GM19328 (cell line): Measurements from ENCODE around the gene AMOTL1.

Source experiments
- ATAC-seq: cut with Tn5 transposase; IDR thresholded peaks from one replicate; pipeline ENCODE4 v1.9.1; 2021; ENCODE audit warnings: mild to moderate bottlenecking, moderate library complexity; ENCODE audit not compliant: unreplicated experiment

AMOTL1 gene

DNA sequence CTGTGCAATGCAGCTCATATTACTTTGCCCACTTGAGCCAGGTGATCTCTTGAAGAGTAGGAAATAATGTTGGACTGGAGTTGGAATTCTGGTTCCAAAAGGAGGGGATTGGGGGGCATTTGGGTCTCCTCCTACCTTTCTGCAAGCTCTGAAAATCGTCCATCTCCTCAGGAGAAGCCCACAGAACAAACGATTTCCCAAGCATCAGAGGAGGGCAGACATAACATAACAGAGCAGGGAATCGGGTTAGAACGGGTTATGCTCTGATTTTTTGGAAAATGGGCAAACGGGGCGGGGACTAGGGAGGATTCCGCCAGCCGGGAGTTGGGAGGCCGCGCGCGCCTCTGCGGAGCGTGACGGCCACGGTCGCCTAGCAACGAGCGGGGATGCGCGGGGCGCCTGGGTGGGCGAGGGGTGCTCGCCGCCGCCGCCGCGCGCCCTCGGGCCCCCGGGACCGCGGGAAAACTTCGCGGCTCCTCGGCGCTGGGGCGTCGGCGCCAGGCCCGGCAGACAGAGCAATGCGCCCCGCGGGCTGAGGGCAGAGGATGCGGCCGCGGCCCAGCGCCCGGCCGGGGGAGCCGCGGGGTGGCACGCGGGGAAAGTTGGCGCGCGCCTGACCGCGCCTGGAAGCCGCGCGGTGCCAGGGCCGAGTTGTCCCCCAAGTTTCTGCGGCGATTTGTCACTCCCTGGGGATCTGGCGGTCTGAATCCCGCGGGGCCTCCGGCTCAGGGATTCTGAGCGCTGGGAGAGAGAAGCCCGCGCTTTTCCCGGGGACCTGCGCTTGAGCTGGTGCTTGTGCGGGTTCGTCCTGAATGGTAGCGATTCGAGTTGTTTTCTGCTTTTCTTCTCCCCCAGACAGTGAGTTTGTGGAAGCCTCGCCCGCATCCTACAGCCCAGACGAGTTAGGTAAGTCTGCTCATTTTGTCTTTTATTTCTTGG, 27.8 kb upstream of the AMOTL1 start:
- ATAC-seq: no peak

DNA sequence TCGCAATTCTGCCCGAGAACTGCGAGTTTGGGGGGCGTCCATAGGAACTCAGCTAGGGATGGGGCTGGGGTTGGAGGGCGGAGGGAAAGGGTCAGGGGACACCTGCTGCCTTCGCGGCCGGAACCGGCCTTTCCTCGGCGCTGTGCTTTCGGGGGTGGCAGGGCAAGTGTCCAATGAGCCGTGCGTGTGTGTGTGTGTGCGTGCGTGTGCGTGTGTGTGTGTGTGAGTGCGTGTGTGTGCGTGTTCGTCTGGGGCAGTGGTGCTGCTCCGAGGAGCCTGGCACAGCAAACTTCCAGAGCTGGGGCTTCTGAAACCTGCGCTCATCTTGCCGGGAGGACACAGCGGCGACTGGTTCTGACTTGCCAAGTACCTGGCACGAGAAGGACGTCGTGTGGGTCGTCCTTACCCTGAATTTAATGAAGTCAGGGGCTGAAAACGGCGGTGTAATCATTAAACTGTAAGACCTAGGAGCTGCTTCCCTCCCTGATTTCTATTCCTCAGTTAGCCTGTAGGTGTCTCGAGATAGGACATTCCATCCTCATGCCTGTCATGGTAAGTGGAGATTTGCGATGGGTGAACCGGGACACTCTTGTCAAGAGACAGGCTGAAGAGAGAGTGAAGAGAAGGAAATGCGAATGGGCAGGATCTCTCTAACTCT, 27.0 kb upstream of the AMOTL1 start:
- no peak for ATAC-seq

DNA sequence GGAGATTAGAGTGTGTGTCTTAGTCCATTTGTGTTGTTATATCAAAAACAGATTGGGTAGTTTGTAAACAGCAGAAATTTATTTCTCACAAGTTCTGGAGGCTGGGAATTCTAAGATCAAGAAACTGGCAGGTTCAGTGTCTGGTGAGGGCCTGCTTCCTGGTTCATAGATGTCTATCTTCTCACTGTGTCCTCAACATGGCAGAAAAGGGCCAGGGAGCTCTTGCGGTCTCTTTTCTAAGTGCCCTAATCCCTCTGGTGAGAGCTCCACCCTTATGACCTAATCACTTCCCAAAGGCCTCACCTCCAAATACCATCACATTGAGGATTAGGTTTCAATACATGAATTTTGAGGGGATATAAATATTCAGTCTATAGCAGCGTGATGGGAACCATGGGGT, 25.5 kb upstream of the AMOTL1 start:
- ATAC-seq: no peak

DNA sequence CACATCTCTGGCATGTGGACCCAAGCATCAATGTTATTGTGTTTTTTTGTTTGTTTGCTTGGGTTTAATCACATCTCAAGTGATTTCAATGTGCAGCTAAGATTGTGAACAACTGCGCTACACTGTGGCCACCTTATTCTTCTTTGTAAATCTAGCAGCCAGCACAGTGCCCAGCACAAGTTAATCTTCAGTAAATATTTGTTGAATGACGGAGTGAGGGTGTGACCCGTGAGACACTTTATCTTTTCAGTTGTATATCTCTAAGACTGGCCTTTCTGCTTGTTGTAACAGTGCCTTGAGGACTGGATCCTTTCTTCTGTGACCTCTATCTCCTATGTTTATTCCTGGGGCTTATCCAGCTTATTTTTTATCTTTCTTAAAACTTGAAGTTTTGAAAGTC, 21.4 kb upstream of the AMOTL1 start:
- ATAC-seq: no peak

DNA sequence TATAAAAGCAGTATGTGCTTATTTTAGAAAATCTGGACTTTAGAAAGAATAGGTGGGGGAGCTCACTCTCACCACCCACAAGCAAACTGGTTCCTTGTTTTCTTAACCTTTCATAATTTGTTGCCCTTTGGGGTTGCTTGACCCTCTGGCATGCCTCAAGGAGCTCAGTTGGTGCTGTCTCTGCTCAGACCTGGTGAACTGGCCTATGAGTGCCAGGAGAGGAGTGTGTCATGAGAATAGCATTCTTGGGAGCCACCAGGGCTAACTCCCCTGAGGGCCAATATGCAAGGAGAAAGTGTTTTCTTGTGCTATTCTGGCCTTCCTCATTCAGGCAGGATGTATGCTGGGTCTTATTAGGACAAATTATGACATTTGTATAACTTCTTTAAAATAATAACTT, 21.0 kb upstream of the AMOTL1 start:
- ATAC-seq: no peak

DNA sequence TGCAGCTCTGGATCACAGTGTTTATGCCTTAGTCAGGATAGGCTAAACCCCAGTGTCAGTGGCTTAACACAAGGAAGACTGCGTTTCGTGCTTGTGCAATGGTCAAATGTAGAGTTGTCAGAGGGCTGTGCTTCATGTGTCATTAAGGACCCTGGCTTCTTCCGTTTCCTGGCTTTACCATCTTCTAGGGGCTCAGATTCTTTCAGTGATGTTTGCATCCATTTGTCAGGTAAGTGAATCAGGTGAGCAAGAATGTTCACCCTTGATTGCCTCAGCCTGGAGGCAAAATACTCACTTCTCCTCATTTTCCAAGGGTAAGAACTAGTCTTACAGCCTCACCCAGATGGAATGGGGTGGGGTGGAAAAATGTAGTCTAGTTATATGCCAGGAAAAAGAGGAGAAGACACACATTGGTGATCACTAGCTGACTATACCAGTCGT, 20.5 kb upstream of the AMOTL1 start:
- ATAC-seq: no peak

DNA sequence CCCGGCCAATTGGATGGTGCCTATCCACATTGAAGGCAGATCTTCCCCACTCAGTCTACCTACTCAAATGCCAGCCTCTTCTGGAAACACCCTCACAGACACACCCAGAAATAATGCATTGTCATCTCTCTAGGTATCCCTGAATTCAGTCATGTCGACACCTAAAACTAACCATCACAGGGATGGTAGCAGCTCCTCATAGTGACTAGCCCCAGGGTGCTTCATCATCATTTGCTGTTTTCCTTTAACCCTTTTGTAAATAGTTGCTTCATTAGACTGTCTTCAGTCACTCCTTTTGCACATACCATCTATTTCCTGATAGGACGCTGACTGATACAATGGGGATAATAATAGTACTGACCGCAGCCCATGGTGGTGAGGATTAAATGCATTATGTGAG, 18.8 kb upstream of the AMOTL1 start:
- ATAC-seq: no peak

DNA sequence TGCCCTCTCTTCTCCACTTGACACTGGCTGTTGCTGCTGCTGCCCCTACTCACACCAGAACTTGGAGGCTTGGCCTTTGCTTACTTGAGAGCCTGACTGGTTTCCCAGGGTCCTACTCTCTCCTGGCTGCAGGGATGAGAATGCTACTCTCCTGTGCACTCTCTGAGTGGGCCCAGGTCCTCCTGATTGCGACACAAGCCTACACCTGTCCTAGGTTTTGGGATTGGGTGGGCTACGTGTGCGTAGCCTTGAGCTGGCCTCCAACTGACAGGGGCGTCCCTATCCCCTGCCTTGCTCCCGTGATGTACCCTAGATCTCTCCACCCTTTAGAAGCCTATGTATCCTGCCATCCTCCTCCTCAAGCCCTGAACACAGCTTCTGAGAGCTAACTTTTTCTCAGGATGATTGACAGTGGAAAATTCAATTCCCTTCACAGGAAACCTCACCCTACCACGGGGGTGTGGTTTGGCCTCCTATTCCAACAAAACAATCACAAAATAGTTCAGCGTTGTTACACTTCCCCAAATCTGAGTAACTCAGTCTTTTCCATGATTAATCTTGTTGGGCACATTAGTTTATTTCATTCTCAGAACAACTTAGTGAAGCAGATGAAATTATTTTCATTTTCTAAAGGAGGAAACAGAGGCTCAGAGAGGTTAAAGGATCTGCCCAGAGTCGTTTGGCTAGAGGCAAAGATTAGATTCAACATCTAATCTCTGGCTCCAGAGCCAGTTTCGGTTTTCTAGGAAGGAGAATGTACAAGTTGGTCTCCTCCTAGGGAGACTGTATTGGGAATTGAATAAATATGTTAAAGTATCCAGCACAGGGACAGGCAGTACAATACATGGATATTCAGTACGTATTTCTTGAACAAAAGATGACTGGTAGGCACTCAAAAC, 17.6 kb upstream of the AMOTL1 start:
- ATAC-seq: no peak

DNA sequence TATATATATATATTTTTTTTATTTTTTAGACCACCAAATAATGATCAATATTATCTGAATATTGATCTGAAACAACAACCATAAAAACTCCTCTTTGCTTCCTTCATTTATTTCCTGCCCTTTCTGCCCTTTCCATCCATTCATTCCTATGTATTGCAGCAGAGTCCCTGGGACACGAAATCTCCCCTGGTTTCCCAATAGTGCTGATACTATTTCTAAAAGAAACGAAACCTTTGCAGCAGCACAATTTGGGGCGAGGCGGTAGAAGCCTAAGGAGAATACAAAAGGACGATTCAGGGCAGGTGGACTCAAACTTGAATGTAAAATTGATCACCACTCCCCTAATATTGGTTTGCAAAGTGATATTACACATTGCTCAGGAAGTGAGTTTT, 16.9 kb upstream of the AMOTL1 start:
- ATAC-seq: no peak

DNA sequence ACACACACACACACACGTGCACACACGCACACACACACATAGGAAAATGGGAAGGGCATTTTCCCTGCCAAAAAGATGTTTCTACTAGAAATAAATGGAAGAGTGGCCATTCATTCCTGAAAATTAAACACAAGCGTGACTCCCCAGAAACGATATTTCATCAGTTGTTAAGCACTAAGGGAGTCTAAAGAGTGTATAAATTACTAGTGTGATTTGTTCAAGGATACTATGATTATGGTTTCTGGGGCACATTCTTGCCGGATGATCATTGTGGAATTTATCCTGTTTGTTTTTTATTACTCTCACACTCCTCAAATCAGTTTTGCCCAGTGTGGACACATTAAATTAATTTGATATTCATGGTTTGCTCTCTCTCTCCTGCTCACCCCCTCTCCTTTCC, 16.4 kb upstream of the AMOTL1 start:
- no peak for ATAC-seq

DNA sequence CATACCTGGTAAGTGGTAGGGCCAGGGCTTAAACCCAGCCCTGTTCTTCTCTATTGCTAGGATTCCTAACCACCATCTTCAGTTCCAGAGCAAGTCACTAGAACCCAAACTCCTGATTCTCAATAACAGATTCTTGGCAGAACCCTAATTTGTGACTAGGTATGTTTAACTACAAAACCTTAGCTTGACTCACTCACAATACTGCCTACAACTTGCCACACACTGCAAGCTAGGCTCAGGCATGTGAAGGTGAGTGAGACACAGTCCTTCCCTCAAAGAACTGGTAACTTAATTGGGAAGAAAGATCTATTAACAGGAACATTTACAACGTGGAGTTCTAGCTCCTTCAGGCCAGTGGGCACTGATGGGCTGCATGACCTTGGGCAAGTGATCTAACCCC, 14.5 kb upstream of the AMOTL1 start:
- no peak for ATAC-seq

DNA sequence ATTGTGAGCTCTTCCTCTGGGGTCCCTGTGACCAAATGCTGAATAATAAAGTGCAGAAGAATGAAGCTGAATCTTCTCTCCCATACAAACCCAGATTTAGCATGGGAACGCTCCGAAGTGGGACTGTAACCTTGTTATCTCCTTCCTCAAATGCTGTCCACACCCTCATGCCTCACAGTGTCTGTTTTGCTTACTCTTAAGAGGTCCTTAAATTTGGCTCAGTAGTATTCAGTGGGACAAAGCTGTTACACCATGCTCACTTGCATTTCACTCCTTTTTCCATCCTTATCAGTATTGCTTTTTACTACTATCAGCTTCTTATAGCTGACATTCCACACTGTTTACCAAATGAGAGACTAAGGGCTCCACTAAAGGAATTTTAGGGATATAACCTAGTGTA, 13.8 kb upstream of the AMOTL1 start:
- ATAC-seq: no peak

DNA sequence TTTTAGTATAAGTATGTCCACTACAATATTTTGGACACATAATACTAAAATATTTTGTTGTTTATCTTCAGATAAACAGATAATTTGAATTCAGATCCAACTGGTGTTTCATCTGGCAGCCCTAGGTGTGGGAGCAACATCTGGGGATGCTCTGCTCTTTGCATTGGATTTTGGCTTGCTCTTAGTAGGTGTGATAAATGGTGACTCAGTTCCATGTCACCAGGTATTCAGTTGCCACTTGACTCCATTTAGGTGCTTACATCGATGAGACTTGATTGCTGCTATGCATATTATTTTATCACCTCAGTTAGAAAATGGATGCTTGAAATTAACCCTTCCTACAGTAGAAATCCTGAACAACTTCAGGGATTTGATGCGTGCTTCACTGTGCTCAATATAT, 13.3 kb upstream of the AMOTL1 start:
- no peak for ATAC-seq

DNA sequence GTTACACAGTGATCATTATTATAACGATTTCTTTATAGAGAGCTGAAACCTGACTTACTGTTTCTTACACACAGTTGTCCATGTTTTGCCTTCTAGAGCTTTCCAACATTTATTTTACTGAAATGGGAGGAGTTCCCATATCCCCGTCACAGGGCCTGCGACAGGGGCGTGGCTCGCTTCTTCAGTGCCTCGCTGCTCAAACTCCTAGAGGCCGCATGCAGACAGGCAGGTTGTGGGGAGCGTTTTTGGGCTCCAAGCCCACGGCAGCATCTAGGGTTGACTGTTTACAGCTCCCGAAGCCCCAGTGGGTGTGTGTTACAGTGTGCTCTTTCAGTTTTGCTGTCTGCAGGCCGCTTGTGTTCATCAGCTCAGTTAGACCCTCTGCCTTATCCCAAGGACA, 12.7 kb upstream of the AMOTL1 start:
- no peak for ATAC-seq

DNA sequence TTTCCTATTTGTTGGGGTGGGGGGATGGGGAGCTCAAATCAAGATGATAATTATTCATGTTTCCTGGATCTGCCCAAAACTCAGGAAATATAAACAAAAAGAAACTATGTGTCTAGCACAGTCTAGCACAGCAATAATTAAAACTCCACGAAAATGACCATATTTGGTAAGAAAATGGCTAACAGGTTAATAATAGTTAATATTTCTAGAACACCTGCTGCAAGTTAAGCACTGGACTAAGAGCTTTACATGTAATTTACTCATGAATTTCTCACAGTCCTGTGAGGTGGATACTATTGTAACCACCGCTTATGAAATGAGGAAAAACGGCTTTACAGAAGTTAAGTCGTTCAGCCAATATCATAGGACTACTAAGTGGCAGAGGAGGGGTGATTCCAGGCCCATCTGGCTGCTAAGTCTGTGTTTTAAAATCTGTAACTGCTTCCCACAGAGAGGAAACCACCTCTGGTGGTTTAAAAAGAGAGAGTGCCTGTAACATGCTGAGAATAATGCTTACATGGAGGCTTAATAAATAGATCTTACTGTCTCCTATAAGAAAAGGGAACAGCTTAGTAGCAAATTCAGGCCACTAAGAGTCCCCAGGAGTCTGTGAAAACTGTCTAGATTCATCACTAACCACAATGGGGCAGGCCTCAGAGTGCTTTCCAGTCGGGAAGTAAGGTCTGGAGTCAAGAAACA, 11.0 kb upstream of the AMOTL1 start:
- no peak for ATAC-seq

DNA sequence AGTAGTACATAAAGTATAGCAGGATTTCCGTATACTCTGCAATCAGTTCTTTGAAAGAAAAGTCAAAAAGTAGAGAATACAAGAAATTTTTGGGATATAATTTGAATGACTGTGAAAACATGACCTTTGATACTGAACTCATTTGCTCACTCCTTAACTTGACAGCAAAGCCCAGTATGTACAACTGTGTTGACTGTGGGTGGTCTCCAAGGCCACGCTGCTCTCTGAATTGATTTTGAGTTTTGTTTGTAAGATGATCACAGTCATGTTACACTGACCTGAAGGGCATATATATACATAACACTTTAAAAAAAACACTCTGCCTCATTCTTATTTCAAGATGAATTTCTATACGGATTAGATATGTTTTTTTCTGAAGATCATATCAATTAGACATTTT, 9.5 kb upstream of the AMOTL1 start:
- no peak for ATAC-seq

DNA sequence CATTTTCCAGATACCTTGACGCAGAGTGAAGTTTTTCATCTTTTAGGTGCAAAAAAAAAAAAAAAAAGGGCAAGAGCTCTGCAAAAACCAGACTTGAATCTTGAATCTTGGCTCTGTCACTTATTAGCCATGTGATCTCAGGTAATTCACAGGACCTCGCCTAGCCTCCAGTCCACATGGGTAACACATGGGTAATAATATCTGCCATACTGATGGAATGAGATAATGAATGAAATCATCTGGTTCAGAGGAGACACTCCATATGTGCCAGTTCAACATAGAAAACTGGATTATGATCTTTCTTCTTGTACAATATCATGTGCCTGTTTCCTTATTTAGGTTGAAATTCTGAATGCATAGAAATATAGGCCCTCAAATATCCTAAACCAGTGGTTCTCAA, 8.6 kb upstream of the AMOTL1 start:
- ATAC-seq: no peak

DNA sequence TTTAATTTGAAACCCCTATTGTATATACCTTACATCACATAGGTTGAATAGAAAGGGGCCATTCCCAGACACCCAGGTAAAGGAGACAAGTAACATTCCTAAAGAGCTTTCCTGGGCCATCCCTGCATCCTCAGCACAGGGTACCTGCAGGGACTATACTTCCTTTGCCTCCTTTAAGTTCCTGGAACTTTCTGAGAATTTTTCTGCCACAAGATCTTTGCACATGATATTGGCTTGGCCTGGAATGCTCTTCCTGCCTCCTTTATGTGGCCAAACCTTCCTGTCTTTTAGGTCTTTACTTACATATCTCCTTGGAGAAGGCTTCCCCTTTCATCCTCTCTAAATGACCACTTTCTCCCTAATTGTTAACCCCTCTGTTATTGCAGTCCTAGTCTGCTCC, 7.9 kb upstream of the AMOTL1 start:
- no peak for ATAC-seq

DNA sequence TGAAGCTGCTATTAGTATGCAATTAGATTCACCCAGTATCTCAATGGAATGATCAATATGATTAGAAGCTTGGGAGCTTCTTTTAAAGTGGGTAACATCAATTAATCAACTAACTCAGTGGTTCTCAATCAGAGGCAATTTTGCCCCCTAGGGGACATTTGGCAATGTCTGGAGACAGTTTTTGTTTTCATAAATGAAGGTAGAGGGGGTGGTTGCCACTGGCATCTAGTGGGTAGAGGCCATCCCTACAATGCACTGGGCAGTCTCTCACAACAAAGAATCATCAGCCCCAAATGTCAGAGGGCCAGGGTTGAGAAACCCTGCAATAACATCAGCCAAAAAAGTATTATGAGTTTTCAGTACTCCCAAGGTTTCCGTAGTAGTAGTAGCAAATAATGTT, 5.9 kb upstream of the AMOTL1 start:
- ATAC-seq: no peak

DNA sequence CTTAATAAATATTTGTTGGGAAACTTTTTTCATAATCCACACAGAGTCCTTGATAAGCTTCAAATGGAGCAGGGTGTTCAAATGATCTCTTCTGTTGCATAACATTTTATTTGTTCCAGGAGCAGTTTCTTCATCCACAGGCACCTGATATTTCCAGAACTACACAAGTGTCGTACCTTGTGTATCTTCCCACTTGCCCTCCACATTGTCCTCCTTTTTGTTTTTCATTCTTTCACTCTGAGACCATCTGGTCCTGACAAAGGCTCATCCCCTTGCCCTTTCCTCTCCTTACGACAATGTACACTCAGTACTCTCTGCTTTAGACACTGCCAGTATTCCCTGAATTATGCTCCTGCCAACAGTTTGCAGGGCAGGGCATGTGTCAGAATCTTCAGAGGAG, 5.2 kb upstream of the AMOTL1 start:
- ATAC-seq: no peak

DNA sequence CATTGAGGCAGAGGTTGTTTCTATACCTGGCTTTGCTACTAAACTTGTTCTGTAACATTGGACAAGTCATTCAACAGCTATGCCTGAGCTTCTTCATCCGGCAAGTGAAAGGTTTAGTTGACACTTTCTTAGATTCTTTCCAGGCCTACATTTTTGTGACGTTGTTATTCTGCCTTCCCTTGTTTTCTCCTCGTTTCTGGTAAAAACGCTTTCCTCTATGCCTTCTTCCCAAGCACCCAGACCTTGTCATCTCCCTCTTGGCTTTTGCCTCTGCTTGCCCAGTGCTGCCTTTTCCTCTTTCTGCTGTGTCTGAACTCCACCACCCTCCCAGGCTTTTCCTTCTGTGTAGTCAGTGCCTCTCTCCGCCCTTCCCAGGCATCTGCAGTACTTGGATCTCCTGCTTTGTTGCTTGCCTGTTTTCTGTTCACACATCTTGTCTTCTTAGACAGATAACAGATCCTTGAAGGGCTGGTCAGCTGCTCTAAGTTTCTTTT, 1.4 kb upstream of the AMOTL1 start:
- ATAC-seq: no peak
